Measurements from ENCODE around the gene AZIN2. TPM values are rescaled to one million over a fixed set of nuclear protein-coding genes. Genes with fewer than 3 reads are reported as not detected.
A peak's percentile ranks its signal among the peaks of the same experiment; 100 is the strongest.

The AZIN2 gene
- total and polyA plus RNA-seq, 9 of the 15 experiments (the other 6 are each of a cell fraction or from before 2014, with no cell fraction given), result 0.06 to 0.91 (median 0.42) TPM; not detected in 2

GRCh38 chr1:33036526-33037503 is 44.1 kb upstream of the AZIN2 start, which contains the start of gene AK2 (continued):
- TF ChIP-seq IRF1 (CRISPR knock-in tag; IDR thresholded peaks at IDR 0.05; ENCODE audit: borderline replicate concordance) (peak; percentile 43), MCM5 (IDR thresholded peaks at IDR 0.05; ENCODE audit: low read depth) (no peak), MAFK (IDR thresholded peaks at IDR 0.05; ENCODE audit: low read length) (peak; percentile 5; the same call in 1 of the 2 replicates), IRF9 (tag; IDR thresholded peaks at IDR 0.05) (peak; percentile 11; the same call in 1 of the 2 replicates), ZNF696 (CRISPR knock-in tag; conservative IDR thresholded peaks at IDR 0.05) (no peak), FOXJ2 (tag; IDR thresholded peaks at IDR 0.05) (no peak), CBFB (CRISPR knock-in tag; IDR thresholded peaks at IDR 0.05) (no peak), MED1 (CRISPR knock-in tag; IDR thresholded peaks at IDR 0.05; ENCODE audit: borderline replicate concordance) (no peak), ZNF586 (CRISPR knock-in tag; conservative IDR thresholded peaks at IDR 0.05) (no peak), MGA (IDR thresholded peaks at IDR 0.05) (peak; percentile 100), SETDB1 (IDR thresholded peaks at IDR 0.05; ENCODE audit: low read length) (no peak), LCOR (CRISPR knock-in tag; IDR thresholded peaks at IDR 0.05) (peak; percentile 78; the same call in 1 of the 2 replicates)

All from K562 (cell line).